GM23338 (cell line): Measurements from ENCODE around the gene TMEM150C.

Experiments used
- CREB1 ChIP-seq: fragments of 250-450 bp; sonication (Bioruptor Pico); IDR thresholded peaks from 2 replicates; pipeline ENCODE4 v1.5.0; 2020; ENCODE audit warnings: low read depth, mild to moderate bottlenecking, moderate library complexity
- EZH2 ChIP-seq: fragments of 200-600 bp; sonication (generic); IDR thresholded peaks from one replicate; pipeline ENCODE4 v1.8.0; 2017; ENCODE audit warnings: antibody characterized with exemption, mild to moderate bottlenecking, low read depth; ENCODE audit not compliant: unreplicated experiment
- EZH2phosphoT487 ChIP-seq: fragments of 200-600 bp; sonication (generic); IDR thresholded peaks from one replicate; pipeline ENCODE4 v1.8.1; 2018; ENCODE audit warnings: antibody characterized with exemption; ENCODE audit not compliant: unreplicated experiment
- JUNB ChIP-seq: IDR thresholded peaks from one replicate; pipeline ENCODE4 v1.6.1; 2016; ENCODE audit warnings: antibody characterized with exemption; ENCODE audit not compliant: unreplicated experiment
- POLR2AphosphoS5 ChIP-seq: IDR thresholded peaks from 2 replicates; pipeline ENCODE4 v1.6.1; 2016; ENCODE audit warnings: antibody characterized with exemption, low read depth
- ZNF114 ChIP-seq: fragments of 250-450 bp; sonication (Bioruptor Pico); IDR thresholded peaks from 2 replicates; pipeline ENCODE4 v1.5.0; 2020; ENCODE audit warnings: mild to moderate bottlenecking, moderate library complexity
- ZNF331 ChIP-seq: fragments of 250-450 bp; sonication (Bioruptor Pico); IDR thresholded peaks from 2 replicates; pipeline ENCODE4 v1.5.0; 2020; ENCODE audit warnings: low read depth, mild to moderate bottlenecking, moderate library complexity
- TF ChIP-seq, protein P1 (sequence below), 2 experiments: fragments of 200-600 bp in 1 of 2; sonication (generic) in 1 of 2; conservative IDR thresholded peaks; 2 replicates each; pipeline versions ENCODE4 v1.5.1 to v1.6.1; 2016 to 2017; ENCODE audit warnings: antibody characterized with exemption in 2 of 2, low read depth in 2 of 2, mild to moderate bottlenecking in 2 of 2, moderate library complexity in 1 of 2
- TF ChIP-seq, protein P2 (sequence below): IDR thresholded peaks from one replicate; pipeline ENCODE4 v1.6.1; 2018; ENCODE audit warnings: antibody characterized with exemption; ENCODE audit not compliant: unreplicated experiment
- TF ChIP-seq, protein P3 (sequence below): IDR thresholded peaks from 2 replicates; pipeline ENCODE4 v1.6.1; 2016; ENCODE audit warnings: antibody characterized with exemption

DNA sequence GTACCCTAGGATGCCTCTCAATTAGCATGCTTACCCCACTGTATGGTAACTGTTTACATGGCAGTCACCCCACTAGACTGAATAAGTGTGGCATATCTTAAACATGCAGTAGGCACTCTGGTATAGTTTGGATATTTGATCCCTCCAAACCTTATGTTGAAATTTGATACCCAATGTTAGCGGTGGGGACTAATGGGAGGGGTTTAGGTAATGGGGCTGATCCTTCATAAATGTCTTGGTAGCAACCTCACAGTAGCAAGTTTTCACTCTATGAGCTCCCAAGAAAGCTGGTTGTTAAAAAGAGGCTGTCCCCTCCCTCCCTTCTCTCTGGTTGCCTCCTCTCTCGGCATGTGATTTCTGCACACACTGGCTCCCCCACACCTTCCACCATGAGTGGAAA, 10.1 kb downstream of the TMEM150C start:
- TF ChIP-seq EZH2 (no peak), POLR2AphosphoS5 (no peak), EZH2phosphoT487 (no peak), ZNF331 (CRISPR knock-in tag) (no peak), CREB1 (no peak), JUNB (no peak), ZNF114 (CRISPR knock-in tag) (no peak)
- TF ChIP-seq, protein P1, sequence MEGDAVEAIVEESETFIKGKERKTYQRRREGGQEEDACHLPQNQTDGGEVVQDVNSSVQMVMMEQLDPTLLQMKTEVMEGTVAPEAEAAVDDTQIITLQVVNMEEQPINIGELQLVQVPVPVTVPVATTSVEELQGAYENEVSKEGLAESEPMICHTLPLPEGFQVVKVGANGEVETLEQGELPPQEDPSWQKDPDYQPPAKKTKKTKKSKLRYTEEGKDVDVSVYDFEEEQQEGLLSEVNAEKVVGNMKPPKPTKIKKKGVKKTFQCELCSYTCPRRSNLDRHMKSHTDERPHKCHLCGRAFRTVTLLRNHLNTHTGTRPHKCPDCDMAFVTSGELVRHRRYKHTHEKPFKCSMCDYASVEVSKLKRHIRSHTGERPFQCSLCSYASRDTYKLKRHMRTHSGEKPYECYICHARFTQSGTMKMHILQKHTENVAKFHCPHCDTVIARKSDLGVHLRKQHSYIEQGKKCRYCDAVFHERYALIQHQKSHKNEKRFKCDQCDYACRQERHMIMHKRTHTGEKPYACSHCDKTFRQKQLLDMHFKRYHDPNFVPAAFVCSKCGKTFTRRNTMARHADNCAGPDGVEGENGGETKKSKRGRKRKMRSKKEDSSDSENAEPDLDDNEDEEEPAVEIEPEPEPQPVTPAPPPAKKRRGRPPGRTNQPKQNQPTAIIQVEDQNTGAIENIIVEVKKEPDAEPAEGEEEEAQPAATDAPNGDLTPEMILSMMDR (conservative IDR thresholded peaks at IDR 0.05; ENCODE audit: low read depth in 2 of 2) = no peak
- TF ChIP-seq, protein P2, sequence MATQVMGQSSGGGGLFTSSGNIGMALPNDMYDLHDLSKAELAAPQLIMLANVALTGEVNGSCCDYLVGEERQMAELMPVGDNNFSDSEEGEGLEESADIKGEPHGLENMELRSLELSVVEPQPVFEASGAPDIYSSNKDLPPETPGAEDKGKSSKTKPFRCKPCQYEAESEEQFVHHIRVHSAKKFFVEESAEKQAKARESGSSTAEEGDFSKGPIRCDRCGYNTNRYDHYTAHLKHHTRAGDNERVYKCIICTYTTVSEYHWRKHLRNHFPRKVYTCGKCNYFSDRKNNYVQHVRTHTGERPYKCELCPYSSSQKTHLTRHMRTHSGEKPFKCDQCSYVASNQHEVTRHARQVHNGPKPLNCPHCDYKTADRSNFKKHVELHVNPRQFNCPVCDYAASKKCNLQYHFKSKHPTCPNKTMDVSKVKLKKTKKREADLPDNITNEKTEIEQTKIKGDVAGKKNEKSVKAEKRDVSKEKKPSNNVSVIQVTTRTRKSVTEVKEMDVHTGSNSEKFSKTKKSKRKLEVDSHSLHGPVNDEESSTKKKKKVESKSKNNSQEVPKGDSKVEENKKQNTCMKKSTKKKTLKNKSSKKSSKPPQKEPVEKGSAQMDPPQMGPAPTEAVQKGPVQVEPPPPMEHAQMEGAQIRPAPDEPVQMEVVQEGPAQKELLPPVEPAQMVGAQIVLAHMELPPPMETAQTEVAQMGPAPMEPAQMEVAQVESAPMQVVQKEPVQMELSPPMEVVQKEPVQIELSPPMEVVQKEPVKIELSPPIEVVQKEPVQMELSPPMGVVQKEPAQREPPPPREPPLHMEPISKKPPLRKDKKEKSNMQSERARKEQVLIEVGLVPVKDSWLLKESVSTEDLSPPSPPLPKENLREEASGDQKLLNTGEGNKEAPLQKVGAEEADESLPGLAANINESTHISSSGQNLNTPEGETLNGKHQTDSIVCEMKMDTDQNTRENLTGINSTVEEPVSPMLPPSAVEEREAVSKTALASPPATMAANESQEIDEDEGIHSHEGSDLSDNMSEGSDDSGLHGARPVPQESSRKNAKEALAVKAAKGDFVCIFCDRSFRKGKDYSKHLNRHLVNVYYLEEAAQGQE = no peak
- TF ChIP-seq, protein P3, sequence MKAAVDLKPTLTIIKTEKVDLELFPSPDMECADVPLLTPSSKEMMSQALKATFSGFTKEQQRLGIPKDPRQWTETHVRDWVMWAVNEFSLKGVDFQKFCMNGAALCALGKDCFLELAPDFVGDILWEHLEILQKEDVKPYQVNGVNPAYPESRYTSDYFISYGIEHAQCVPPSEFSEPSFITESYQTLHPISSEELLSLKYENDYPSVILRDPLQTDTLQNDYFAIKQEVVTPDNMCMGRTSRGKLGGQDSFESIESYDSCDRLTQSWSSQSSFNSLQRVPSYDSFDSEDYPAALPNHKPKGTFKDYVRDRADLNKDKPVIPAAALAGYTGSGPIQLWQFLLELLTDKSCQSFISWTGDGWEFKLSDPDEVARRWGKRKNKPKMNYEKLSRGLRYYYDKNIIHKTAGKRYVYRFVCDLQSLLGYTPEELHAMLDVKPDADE = no peak
